Activated CD8-positive, alpha-beta memory T cell treated with anti-CD3 and anti-CD28 coated beads for 36 hours (primary cell): ENCODE results near the gene NT5DC3. TPM values are rescaled to one million over a fixed set of nuclear protein-coding genes. Genes with fewer than 3 reads are reported as not detected.
"Not testable (repeated sequence)": the region's sequence is repeated elsewhere in the genome, so short reads cannot be mapped to it uniquely, and the experiment has no call there.

Source experiments
- CTCF ChIA-PET: fragments of 350-600 bp; sonication (Branson Sonifier 250); formaldehyde crosslinking; loops from one replicate; lab custom pipeline; 2021; ENCODE audit warnings: antibody characterized with exemption; lab: Charles Lee
- POLR2A ChIA-PET: fragments of 350-600 bp; sonication (Branson Sonifier 250); formaldehyde crosslinking; loops from one replicate; lab custom pipeline; 2021; ENCODE audit warnings: antibody characterized with exemption; lab: Charles Lee
- total RNA-seq, 2 experiments: library from RNA; stranded (reverse); gene quantifications; one replicate each; pipeline ENCODE4 v1.2.3, GENCODE V29; 2021

Gene NT5DC3
- total RNA-seq, 2 experiments from 2014 or later: 12.3 to 12.7 TPM

DNA sequence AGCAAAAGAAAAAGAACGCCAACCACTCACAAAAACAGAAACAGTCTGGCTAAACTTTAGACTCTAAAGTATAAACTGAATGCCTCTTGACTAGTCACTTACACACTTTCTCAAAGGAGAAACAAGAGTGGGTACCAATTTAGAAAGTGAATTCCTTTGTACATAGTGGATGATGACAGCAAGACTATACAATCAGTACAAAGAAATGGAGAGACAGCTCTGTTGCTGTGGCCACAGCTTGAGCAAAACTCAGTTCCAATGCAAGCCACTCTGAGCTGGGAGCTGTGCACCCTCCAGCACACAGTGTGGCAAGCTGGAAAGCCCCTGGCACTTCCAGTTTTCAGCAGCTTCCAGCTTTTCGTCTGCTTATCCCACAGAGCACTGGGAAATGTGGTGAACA lies 21.7 kb downstream of the NT5DC3 start:
- CTCF ChIA-PET: no interaction called here

DNA sequence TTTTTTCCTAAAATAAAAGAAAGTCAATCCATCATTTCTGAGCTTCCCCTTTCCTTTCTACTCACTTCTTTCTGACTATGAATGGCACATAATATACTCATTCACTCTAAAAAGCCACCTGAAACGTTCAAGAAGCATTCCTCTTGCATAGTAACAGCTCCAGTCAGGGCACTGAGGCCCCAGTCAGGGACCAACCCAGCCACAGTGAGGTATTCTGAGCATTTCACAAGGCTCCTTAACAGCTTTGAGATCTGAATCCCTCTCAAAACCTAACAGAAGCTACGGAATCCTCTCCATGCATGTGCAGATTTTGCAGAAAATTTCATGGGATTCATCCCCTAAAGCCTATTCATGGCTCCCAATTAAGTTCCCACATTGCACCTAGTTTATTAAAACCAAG lies 23.2 kb downstream of the NT5DC3 start:
- POLR2A ChIA-PET: no interaction called here
- CTCF ChIA-PET: interaction anchor here (1.4 kb wide), 1 partner anchor 12 kb away, joined by 4 read pairs; no protein-coding TSS in a partner anchor

More for the DNA sequence above, 21.7 kb downstream of the NT5DC3 start:
- POLR2A ChIA-PET: no interaction called here

DNA sequence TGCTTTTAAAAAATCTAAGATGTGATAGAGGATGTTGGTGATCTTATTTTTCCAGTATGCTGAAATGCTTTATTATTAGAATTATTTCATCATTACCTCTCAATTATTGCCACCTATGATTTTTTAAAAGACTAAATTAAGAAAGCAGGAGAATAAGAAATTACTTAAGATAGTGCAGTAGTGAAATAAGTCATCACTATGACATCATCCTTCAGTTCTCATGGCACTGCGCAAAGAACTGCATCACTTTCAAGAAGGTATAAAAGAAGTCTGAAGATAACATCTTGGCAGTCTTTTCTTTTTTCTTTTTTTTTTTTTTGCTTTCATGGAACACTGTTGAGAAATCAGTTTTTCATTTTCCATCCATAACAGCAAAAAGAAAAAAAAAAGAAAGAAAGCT lies 24.4 kb downstream of the NT5DC3 start:
- ChIA-PET POLR2A (no interaction called here), CTCF (interaction anchor here (0.8 kb wide), 1 partner anchor 869 kb away, joined by 4 read pairs; no protein-coding TSS in a partner anchor)

DNA sequence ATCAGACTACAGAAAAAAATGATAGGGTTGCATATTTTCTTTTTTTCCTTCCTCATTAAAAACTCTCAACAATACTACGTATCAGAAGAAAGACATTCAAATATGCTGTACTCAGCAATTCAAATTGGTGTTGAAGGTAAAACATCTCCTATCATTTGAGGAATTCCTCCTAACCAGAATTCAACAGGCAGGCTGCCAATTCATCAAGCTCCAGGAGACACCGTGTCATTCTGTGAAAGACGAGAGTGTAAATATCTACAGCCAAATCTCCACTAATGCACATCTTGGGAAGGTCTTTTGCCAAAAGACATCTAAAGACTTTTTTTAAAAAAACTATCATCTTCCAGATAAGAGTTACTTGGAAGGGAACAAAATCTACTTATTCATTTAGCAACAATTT lies 26.6 kb downstream of the NT5DC3 start:
- POLR2A ChIA-PET: no interaction called here
- CTCF ChIA-PET: no interaction called here

DNA sequence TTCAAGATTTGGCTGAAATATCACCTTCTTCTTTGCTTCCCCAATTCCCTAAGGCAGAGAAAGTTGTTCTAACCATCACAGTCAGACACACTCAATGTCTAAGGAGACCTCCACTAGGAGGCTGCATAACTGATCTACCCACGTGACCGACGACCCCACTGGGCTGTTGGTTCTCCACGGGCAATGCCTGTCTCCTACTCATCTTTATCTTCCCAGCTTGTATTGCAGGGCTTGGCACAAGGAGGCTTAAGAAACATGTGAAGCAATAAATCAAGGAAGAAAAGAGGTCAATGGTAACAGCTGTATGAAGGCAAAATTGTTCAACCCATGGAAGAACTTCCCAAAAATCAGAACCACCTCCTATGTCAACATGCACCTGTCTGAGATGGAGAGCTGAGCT lies 27.1 kb downstream of the NT5DC3 start:
- ChIA-PET POLR2A (no interaction called here), CTCF (no interaction called here)

DNA sequence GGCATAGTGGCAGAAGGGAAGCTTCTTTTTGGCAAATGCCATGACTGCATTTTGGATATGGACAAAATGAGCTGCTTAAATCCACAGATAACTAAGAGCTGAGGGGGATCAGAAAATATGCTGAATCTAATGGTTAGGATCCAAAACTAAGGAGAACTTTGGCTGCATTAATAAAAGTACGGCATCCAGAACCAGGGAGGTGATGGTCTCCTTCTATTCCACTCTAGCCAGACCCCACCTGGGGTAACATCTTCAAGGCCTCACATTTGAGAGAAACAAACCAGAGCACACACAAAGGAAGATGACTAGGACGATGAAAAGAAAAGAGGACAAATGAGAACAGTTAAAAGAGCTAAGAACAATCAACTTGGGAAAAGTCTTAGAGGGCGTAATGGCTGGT lies 27.6 kb downstream of the NT5DC3 start:
- CTCF ChIA-PET: no interaction called here
- POLR2A ChIA-PET: no interaction called here

DNA sequence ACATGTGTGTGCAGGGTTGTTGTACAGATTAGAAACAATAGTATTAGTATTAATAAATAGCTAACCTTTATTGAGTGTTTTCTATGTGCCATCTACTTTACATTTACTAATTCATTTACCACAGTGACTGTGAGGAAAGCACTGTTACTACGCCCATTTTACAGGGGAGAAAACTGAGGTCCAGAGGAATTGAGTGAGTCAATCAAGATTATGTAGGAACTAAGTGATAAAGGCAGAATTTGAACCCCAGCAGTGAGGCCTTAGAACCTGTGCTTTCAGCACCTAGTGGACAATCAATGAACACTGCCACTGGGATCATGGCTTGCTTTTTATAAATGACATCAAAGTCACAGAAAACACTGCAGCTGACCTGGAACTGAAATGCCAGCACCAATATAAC lies 28.2 kb downstream of the NT5DC3 start:
- CTCF ChIA-PET: no interaction called here
- POLR2A ChIA-PET: no interaction called here

DNA sequence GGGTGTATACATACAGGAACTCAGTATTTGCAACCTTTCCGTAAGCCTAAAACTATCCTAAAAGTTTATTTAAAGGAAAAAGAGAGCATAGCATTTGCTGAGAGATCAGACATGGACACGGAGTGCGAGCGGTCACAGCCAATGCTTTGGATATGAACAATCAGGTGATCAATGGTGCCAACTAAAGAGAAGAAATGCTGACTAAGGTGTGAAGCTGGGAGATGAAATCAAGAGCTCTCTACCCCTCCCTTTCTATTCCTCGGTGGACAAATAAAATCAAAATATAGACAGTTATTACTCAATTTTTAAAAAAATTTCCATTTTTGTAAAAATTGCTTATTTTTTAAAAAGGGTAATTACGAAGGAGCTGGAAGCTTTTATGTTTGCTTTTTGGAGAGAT lies 29.2 kb downstream of the NT5DC3 start:
- ChIA-PET POLR2A (no interaction called here), CTCF (no interaction called here)

DNA sequence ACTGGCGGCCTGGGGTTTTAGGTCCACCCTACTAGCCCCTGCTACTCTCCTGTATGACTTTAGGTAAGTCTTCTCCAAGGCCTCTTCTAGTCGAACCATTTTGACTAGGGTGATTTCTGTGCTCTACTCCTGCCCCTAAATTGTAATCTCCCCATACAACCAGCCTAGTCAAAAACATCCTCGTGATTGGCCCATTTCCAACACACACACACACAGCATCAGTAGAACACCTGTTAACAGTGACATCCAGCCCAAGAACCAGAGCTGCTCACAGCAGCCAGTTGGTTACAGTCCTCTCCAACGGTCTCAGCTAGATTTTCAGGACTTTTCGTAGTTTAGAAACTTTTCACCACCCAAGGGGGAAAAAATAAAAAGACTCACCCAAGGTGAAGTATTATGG lies 30.9 kb downstream of the NT5DC3 start:
- ChIA-PET POLR2A (no interaction called here), CTCF (no interaction called here)

DNA sequence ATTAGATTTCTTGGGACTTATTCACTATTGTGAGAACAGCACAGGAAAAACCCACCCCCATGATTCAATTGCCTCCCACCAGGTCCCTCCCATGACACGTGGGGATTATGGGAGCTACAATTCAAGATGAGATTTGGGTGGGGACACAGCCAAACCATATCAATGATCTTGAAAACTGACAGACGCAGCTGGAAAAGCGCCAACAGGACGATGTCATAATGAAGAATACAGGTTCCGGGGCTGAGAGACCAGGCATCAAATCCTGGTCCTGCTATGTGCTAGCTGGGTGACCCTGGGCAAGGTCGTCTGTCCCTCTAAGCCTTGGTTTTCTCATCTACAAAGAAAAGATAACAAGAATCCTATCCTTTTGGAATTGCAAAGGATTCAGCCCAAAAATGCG lies 31.4 kb downstream of the NT5DC3 start:
- POLR2A ChIA-PET, CTCF ChIA-PET: not testable (repeated sequence)

DNA sequence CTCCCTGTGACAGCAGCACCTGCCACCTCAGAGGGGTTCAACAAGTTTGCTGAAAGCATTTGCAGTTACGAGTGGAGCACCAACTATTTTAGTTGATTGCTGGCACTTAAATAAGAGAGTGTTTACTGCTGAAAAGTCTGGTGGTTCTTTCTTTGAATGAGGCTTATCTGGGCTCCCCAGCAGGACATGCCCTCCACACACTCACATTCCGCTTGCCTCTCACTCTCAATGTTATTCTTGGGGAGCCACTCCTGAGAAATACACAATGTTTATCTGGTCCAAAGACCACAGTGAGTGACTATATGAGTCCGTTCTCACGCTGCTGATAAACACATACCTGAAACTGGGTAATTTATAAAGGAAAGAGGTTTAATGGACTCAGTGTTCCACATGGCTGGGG lies 31.9 kb downstream of the NT5DC3 start:
- CTCF ChIA-PET: no interaction called here
- POLR2A ChIA-PET: no interaction called here

DNA sequence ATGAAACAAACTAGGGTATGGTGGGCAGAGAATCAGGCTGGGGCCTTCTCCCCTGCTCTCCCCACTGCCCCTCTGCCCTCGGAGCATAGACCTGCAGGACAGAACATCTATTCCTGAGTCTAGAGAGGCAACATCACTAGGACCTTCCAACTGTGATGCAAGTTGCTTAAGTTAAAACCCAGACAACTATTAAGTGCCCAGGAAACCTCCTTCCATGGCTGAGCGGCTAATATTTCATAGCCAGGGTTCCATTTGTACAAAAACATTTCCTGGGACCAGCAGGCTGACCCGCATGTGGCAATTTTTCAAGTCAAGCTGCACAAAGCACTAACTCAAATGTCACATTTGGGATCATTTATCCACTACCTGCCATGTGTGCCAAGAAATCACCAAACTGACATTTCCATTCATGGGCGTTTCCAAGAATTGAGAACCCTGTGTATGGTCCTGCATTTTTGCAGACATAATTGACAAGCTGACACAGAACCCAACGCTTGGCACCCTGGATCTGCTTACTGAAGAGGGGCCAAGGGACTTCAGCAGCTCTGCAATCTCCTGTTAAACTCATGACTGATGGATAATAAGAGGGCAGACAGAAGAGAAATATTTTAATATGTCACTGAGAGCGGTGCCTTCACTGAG lies 32.7 kb downstream of the NT5DC3 start:
- ChIA-PET POLR2A (no interaction called here), CTCF (no interaction called here)

DNA sequence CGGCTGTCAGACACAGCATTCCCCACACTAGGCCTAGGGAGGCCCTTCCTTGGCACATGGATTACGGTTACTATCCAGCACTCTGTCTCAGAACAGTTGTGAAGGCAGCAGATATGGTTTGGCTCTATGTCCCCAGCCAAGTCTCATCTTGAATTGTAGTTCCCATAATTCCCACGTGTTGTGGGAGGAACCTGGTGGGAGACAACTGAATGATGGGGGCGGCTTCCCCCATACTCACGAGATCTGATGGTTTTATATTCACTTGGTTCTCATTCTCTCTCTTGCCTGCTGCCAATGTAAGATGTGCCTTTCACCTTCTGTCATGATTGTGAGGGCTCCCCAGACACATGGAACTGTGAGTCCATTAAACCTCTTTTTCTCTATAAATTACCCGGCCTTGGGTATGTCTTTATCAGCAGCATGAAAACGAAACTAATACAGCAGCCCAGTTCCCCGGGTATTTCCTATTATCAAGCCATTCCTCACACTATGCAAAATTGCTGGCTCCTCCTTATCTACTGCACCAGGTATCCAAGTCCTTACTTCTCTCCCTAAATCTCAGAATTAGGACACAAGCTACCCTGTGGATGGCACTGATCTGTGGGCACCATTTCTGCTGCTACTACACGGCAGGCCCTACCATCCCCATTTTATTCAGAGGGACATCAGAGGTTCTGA lies 33.3 kb downstream of the NT5DC3 start:
- POLR2A ChIA-PET: no interaction called here
- CTCF ChIA-PET: no interaction called here

DNA sequence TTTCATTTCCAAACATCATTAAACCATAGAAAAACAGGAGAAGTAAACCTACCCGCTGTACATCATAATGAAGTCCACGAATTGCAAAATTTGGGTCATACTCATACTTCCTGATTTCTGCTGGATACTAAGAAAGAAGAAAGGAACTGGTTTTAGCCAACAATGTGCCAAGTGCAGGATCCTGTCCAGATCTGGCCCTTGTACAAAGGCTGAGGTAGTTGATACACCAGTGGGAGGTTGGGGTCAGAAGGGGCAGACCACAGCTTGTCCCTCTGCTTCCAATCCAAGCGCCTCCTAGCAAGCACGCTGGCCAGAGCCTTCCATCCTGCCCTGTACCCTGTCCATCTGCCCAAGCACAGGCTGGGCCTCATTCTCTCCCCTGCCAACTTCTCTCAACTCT lies 34.2 kb downstream of the NT5DC3 start:
- ChIA-PET POLR2A (no interaction called here), CTCF (no interaction called here)

DNA sequence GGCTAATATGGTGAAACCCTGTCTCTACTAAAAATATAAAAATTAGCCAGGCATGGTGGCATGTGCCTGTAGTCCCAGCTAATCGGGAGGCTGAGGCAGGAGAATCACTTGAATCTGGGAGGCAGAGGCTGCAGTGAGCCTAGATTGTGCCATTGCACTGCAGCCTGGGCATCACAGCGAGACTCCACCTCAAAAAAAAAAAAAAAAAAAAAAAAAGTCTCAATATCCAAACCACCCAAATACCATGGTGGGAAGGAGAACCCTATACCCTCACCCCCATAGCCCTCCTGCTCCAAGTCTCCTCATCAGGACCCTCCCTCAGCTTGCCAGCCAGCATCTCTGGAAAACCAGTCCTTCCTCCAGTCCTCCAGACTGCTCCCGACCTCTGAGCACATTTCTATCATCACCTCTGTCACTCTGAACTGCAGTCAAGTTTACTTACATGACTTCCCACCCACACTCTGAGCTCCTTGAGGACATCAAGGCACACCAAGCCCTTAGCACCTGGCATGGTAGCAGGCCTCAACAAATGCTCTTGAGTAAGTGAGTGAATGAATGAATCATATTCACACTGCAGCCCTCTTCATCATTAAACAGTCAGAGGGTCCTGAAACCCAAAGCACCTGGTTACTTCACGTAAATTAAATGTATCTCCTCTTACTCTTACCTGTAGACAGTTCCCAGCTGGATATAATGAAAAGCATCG lies 35.2 kb downstream of the NT5DC3 start:
- POLR2A ChIA-PET: no interaction called here
- CTCF ChIA-PET: interaction anchor here (1.1 kb wide), 1 partner anchor 12 kb away, joined by 4 read pairs; no protein-coding TSS in a partner anchor

DNA sequence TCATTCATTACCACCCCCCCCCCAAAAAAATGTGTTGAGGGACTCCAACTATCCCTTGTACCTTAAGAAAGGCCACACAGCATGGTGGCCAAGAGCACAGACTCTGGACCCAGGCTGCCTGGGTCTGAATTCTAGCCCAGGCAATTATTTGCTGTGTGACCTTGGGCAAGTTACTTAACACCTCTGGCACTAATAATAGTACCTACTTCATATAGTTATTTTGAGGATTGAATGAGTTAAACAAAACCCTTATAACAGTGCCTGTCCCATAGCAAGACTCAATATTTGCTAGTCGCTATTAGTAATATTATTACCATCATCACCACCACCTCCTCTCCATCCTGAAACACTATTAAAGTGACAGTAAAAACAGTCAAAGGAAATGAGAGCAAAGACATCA lies 37.2 kb downstream of the NT5DC3 start:
- CTCF ChIA-PET: no interaction called here
- POLR2A ChIA-PET: no interaction called here

DNA sequence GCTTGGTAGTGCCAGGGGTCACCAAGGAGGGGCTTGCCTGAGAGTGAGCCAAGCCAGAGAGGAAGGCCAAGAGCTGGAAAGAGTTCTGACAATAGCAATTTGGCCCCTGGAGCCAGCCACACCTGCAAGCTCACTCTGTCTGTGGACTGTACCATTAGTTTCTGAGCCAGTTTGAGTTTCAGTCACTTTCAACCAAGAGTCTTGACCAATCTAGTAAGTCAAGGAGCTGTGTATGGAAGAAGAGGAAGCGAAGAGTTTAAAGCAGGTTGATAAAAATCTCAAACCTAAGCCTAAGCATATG lies 38.5 kb downstream of the NT5DC3 start:
- CTCF ChIA-PET: no interaction called here
- POLR2A ChIA-PET: no interaction called here

DNA sequence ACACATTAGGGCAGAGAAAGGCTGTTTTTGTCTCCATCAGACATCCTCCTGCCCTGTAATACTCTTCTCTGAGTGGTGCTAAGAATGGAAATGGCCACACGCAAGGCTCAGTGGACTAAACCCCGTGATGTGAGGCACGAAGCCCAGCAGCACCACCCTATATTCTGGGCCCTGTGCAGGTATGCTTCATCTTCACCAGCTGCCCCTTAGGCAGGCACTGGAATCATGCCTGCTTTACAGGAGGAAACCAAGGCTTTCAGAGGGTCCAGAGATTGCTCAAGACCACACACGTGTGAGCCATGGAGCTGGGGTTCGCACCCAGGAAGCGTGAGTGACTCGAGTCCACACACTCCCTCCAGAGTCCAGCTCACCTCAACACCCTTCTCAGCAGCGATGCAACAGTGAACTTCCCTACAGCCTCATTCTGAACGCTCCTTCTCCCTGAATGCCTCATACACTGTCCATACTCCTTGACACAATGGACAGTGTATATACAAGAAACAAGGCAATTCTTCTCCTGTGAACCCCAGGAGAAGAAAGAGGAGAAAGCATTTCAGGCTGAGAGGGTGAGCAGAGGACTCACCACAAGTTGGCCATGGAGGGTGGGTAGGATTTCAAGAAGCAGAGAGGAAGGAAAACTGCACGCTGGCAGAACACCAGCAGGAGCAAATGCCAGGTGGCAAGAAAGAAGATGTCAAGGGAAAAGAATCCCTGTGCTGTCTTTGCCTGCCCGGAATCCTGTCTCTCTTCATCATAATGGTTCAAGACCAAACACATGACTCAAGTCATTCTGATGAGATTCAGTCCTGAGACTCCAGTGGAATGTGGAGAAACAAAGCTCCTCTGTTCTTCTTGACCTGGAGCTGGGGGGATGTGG lies 39.1 kb downstream of the NT5DC3 start:
- POLR2A ChIA-PET: no interaction called here
- CTCF ChIA-PET: no interaction called here

DNA sequence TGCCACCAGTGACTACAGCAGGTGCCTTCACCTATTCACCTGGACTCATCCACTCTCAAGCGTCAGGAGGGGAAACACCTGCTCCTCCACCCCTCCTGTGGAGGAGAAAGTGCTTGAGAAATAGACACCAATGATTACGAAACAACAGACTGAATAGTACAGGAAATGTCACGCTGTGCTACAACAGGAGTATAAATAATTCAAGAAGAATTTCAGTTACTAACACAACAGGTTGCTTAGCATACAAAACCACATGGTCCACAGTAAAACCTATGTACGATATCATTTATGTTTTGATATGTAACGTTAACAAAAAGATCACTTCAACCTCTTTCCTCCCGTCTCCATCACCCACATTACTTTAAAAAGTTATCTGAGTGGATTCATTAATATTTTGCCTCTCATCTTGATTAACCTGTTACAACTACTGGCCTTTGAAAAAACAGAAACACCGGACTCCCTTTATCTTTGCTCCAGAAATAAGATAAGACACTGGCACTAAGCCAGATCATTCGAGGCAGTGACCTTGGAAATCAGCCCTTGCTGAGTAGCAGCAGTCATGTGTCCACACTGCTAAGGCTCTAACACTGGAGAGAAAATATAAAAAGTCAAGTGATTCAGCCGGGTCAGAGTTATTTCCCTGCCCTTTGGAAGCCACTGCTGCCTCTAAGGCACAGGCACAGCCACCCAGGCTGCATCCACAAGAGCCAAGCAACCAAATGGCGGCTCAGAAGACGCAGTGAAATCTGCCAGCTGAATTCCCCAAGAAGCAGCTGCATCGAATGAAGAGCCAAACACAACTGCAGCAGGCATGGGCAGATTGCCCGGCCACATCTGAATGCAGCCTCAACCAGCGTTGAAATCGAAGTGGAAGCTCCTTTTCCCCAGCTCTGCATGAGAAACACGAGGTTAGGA lies 40.9 kb downstream of the NT5DC3 start:
- ChIA-PET CTCF (no interaction called here), POLR2A (no interaction called here)
